AG04449 (cell line): ENCODE data around the gene MET.

Experiments used
- CTCF ChIA-PET: fragments of 350-600 bp; formaldehyde crosslinking; extraction: SDS; loops from one replicate; lab custom pipeline; 2021; ENCODE audit warnings: antibody characterized with exemption; lab: Yijun Ruan, JAX
- POLR2A ChIA-PET: fragments of 400-600, 350-600 bp; formaldehyde crosslinking; extraction: SDS; loops from one replicate; lab custom pipeline; 2020; ENCODE audit warnings: antibody characterized with exemption, inconsistent platforms; lab: Yijun Ruan, JAX
- DNase-seq: peaks from one replicate; pipeline ENCODE4 v3.0.0-alpha.2; 2010; ENCODE audit warnings: low read depth, low spot score
- H3K4me3 ChIP-seq: 2 replicates; pipeline ENCODE4 v1.5.1; 2011; ENCODE audit warnings: low read depth, mild to moderate bottlenecking, control low read depth, low read length
- TF ChIP-seq, protein P1 (sequence below): IDR thresholded peaks from one replicate; pipeline ENCODE4 v1.5.1; 2011; ENCODE audit warnings: mild to moderate bottlenecking, moderate library complexity, low read length, control low read depth, inconsistent platforms; ENCODE audit not compliant: insufficient read depth; ENCODE audit errors: missing control alignments

The MET gene

DNA sequence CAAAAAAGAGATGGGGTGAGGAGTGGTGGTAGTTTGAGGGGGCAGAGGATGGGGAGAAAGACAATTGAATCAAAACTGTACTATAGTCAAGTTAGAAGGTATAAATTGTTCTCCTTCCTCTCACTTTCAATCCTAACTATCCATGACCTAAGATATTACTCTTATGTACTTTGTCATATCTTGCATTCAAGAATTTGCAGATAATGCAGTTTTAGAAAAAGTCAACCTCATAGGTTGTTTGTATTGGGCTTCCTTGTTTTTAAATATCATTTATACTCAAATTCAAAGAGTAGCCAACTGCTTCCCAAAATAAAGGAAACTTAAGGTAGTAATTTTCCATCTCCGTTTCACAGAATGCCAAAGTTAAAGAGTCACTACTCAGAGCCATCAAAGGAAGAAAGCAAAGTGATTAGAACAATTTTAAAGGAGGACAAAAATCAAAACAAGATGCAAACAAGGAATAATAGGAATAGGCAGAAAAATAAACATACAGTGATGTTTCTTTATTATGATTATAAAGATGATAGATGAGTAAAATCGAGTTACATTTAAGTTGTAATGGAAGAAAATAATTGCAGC lies 32.7 kb downstream of the MET start:
- no peak overlapping the region for H3K4me3 ChIP-seq
- ChIA-PET CTCF (no interaction called here), POLR2A (no interaction called here)
- DNase-seq: no peak
- TF ChIP-seq, protein P1, sequence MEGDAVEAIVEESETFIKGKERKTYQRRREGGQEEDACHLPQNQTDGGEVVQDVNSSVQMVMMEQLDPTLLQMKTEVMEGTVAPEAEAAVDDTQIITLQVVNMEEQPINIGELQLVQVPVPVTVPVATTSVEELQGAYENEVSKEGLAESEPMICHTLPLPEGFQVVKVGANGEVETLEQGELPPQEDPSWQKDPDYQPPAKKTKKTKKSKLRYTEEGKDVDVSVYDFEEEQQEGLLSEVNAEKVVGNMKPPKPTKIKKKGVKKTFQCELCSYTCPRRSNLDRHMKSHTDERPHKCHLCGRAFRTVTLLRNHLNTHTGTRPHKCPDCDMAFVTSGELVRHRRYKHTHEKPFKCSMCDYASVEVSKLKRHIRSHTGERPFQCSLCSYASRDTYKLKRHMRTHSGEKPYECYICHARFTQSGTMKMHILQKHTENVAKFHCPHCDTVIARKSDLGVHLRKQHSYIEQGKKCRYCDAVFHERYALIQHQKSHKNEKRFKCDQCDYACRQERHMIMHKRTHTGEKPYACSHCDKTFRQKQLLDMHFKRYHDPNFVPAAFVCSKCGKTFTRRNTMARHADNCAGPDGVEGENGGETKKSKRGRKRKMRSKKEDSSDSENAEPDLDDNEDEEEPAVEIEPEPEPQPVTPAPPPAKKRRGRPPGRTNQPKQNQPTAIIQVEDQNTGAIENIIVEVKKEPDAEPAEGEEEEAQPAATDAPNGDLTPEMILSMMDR: no peak

DNA sequence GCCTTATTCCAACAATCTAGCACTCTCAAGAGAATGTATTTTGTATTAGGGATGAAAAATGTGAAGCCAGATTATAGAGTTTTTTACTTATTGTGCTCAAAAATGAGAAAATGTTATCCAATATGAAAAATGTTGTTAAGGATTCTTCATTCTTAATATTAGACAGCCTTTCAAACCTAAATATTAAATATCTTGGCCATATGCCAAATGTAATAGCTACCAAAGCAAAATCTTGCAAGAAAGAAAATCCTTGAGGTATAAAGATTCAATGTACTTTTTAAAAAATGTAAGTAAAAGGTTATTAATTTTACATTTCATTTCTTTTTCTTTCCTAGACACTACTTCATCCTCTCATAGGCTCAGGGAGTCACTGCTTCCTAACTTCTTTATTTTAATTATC lies 33.4 kb downstream of the MET start:
- H3K4me3 ChIP-seq: no peak overlapping the region
- TF ChIP-seq, protein P1: no peak
- ChIA-PET POLR2A (no interaction called here), CTCF (no interaction called here)
- no peak for DNase-seq

DNA sequence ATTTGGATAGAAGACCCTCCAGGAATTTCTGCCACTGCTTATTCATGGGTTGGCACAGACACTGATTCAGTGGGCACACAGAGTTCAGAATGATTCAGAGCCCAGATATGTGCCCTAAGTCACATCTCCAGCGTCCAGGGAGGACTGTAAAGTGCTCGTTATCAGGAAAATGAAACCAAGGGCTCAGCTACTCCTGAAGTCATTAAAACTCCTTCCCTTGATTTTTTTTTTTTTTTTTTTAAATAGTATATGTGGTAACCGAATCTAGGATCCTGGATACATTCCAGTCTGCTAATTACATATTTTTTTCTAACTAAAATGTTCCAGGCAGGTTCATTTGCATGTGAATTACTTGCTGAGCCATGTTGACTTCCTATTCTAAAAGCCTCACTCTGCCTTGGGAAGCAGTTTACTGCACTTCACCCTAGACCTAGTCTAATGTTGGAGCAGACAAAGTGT lies 34.7 kb downstream of the MET start:
- DNase-seq: no peak
- H3K4me3 ChIP-seq: no peak overlapping the region; the same call in 1 of the 2 replicates
- TF ChIP-seq, protein P1: no peak
- ChIA-PET POLR2A (interaction anchor here (0.8 kb wide), 1 partner anchor 34 kb away, joined by 3 read pairs; no protein-coding TSS in a partner anchor), CTCF (interaction anchor here (0.8 kb wide), 1 partner anchor 14 kb away, joined by 3 read pairs; no protein-coding TSS in a partner anchor)

DNA sequence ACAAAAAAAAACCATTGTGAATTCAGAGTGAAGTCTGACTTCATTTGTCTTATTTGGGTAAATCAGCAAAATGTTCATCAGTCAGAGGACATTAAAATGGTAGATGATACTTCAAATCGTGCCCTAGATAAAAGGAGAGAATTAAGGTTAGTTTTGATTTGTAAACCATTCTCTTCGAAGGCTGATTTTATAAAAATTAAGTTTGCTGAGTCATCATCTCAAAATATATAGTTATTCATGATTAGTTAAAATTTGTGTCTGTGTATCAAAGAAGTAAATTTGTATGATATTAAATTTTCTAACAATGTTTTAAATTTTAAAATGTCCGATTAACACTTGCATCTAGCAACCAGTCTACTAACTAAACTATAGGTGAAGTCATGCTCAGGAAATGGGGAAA lies 35.3 kb downstream of the MET start:
- CTCF ChIA-PET: interaction anchor here (0.8 to 1.6 kb wide), 3 partner anchors 9 to 115 kb away, joined by 3 to 6 read pairs (median 4); no protein-coding TSS in a partner anchor

DNA sequence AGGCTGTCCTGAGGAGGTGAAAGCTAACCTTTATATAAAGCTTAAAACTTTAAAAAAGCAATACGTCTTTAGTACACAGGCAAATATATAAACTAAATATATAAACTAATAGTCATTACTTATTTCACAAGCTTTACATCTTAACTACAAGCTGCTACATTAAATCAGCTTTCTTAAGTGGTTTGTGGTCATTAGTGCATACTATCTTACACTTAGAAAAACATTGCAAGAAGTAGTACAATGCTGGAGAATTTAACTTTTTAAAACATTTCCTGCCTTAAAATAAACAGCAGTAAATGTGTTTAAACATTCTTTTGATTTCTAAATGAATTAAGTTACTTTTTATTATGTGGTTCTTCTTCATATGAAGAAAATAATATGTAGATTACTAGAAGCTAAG lies 36.3 kb downstream of the MET start:
- ChIA-PET CTCF (interaction anchor here (0.9 to 1.6 kb wide), 3 partner anchors 8 to 116 kb away, joined by 3 to 6 read pairs (median 4); no protein-coding TSS in a partner anchor), POLR2A (interaction anchor here (0.7 kb wide), 1 partner anchor 19 kb away, joined by 5 read pairs; no protein-coding TSS in a partner anchor)
- no peak overlapping the region for H3K4me3 ChIP-seq
- TF ChIP-seq, protein P1: no peak
- peak; percentile 61 for DNase-seq

More for the DNA sequence above, 35.3 kb downstream of the MET start:
- POLR2A ChIA-PET: interaction anchor here (0.8 kb wide), 1 partner anchor 34 kb away, joined by 3 read pairs; no protein-coding TSS in a partner anchor
- no peak overlapping the region for H3K4me3 ChIP-seq
- TF ChIP-seq, protein P1: no peak
- no peak for DNase-seq

DNA sequence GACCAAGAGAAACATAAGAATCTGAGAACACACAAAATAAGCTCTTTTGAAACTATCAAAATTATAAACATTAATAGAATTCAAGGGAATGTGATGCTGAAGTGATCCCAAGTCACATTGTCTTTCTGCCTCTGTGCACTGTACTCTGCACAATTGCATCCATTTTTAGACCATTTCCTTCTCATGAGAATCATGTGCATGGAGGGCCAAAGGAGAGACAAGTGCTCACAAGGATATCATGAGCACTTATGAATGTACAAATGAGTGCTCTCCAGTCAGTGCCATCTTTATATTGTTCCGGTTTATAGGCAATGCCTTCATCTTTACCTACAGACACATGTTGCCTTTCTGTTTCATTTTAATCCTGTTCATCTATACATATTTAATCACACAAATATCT lies 36.9 kb downstream of the MET start:
- DNase-seq: no peak
- no peak overlapping the region for H3K4me3 ChIP-seq
- ChIA-PET POLR2A (no interaction called here), CTCF (interaction anchor here (0.9 to 1.6 kb wide), 2 partner anchors 19 to 117 kb away, joined by 3 to 6 read pairs; no protein-coding TSS in a partner anchor)
- TF ChIP-seq, protein P1: no peak
